ENCODE results near the gene IER5L. TPM values are rescaled to one million over a fixed set of nuclear protein-coding genes. Genes with fewer than 3 reads are reported as not detected.

The IER5L gene
- polyA plus RNA-seq, 4 donors = 8.9 to 17.4 (median 13.0) TPM

Other genes starting within 250 kb of the IER5L start
- 10 to 100 TPM; 12.3 to 17.3 (median 16.0) TPM for gene DOLK, start 230.7 kb downstream of the IER5L start, polyA plus RNA-seq (ENCODE audit: insufficient read length in 4 of 4)
- gene NUP188, start 230.6 kb downstream of the IER5L start, polyA plus RNA-seq (ENCODE audit: insufficient read length in 4 of 4) = 10 to 100 TPM; 32.0 to 53.5 (median 41.4) TPM
- gene SH3GLB2, start 149.9 kb downstream of the IER5L start, polyA plus RNA-seq (ENCODE audit: insufficient read length in 4 of 4) = 100 to 1,000 TPM in 3 of 4 donors, 10 to 100 TPM in 1; 72.1 to 201 (median 105) TPM
- 10 to 100 TPM; 13.2 to 33.5 (median 17.5) TPM for gene MIGA2, start 141.6 kb downstream of the IER5L start, polyA plus RNA-seq (ENCODE audit: insufficient read length in 4 of 4)
- 10 to 100 TPM; 14.3 to 25.3 (median 20.0) TPM for gene DOLPP1, start 97.2 kb downstream of the IER5L start, polyA plus RNA-seq (ENCODE audit: insufficient read length in 4 of 4)
- 10 to 100 TPM; 30.4 to 47.9 (median 37.1) TPM for gene CRAT, start 67.5 kb downstream of the IER5L start, polyA plus RNA-seq (ENCODE audit: insufficient read length in 4 of 4)
- 100 to 1,000 TPM in 3 of 4 donors, 10 to 100 TPM in 1; 94.0 to 126 (median 105) TPM for gene PTPA, start 66.8 kb downstream of the IER5L start, polyA plus RNA-seq (ENCODE audit: insufficient read length in 4 of 4)